ENCODE results near the gene TEKT5. TPM values are rescaled to one million over a fixed set of nuclear protein-coding genes. Genes with fewer than 3 reads are reported as not detected.

The TEKT5 gene
- total and polyA plus RNA-seq, 2 donors (not counting 1 experiment from before 2014, with no cell fraction given), result 0.06 TPM; not detected in 1

GRCh38 chr16:10579965-10580882 lies 114.5 kb downstream of the TEKT5 start, which contains the start of gene EMP2:
TSS of gene EMP2 (minus strand) at chr16:10580598. CDS start at chr16:10547617, 32,981 bp downstream.
- Histone ChIP-seq H3K4me3 (replicated peaks in 1 of 4; ENCODE audit: control extremely low read depth in 1 of 4, insufficient read depth in 1 of 4, low read depth in 3 of 4, low read length in 4 of 4) (peak within 1 kb of the TSS; percentile 63 to 94 (median 72)), H3K27me3 (ENCODE audit: control insufficient read depth, insufficient read depth, low read length) (no peaks in the 10 kb centered on the region), H3K27ac (ENCODE audit: insufficient read depth, low read length) (peak within 1 kb of the TSS; percentile 75), H4K20me1 (ENCODE audit: control insufficient read depth, extremely low read depth, insufficient read depth, low read length) (no peaks in the 10 kb centered on the region), H3K36me3 (ENCODE audit: control insufficient read depth, insufficient read depth, low read length) (no peaks in the 10 kb centered on the region), H2AFZ (ENCODE audit: low read length) (peak within 1 kb of the TSS; percentile 80), H3K9me3 (ENCODE audit: control insufficient read depth, insufficient read depth, low read depth, low read length) (no peaks in the 10 kb centered on the region), H3K9ac (ENCODE audit: insufficient read depth, low read length) (peak within 1 kb of the TSS; percentile 68), H3K79me2 (ENCODE audit: control insufficient read depth, insufficient read depth, low read length) (peaks cover 23% of the 10 kb centered on the region), H3K4me2 (ENCODE audit: extremely low read depth, insufficient read depth, low read length) (peak within 1 kb of the TSS; percentile 96), H3K4me1 (ENCODE audit: control insufficient read depth, extremely low read depth, insufficient read depth, low read length) (peaks cover 33% of the 10 kb centered on the region)
- peak; percentile 61 to 73 for DNase-seq (ENCODE audit: low read depth in 2 of 2)
- TF ChIP-seq CTCF (conservative IDR thresholded peaks at IDR 0.05 in 1 of 2, IDR thresholded peaks at IDR 0.05 in 1 of 2; ENCODE audit: low read depth in 1 of 2, low read length in 2 of 2) (peak; percentile 47 to 73), EZH2 (IDR thresholded peaks at IDR 0.05; ENCODE audit: low read length, missing control alignments) (no peak)

GRCh38 chr16:10579575-10579964 lies 115.2 kb downstream of the TEKT5 start:
- no peak for DNase-seq (ENCODE audit: low read depth in 2 of 2)
- Histone ChIP-seq H2AFZ (ENCODE audit: low read length) (peak overlapping the region; percentile 67), H3K4me3 (replicated peaks in 1 of 4; ENCODE audit: control extremely low read depth in 1 of 4, insufficient read depth in 1 of 4, low read depth in 3 of 4, low read length in 4 of 4) (peak overlapping the region; percentile 63 to 94 (median 72)), H3K9me3 (ENCODE audit: control insufficient read depth, insufficient read depth, low read depth, low read length) (no peaks in the 10 kb centered on the region), H3K79me2 (ENCODE audit: control insufficient read depth, insufficient read depth, low read length) (peaks cover 26% of the 10 kb centered on the region), H3K27ac (ENCODE audit: insufficient read depth, low read length) (peak overlapping the region; percentile 75), H3K36me3 (ENCODE audit: control insufficient read depth, insufficient read depth, low read length) (no peaks in the 10 kb centered on the region), H4K20me1 (ENCODE audit: control insufficient read depth, extremely low read depth, insufficient read depth, low read length) (no peaks in the 10 kb centered on the region), H3K4me1 (ENCODE audit: control insufficient read depth, extremely low read depth, insufficient read depth, low read length) (peaks cover 33% of the 10 kb centered on the region), H3K4me2 (ENCODE audit: extremely low read depth, insufficient read depth, low read length) (peak overlapping the region; percentile 96), H3K27me3 (ENCODE audit: control insufficient read depth, insufficient read depth, low read length) (no peaks in the 10 kb centered on the region), H3K9ac (ENCODE audit: insufficient read depth, low read length) (peak overlapping the region; percentile 68)
- TF ChIP-seq CTCF (conservative IDR thresholded peaks at IDR 0.05 in 1 of 2, IDR thresholded peaks at IDR 0.05 in 1 of 2; ENCODE audit: low read depth in 1 of 2, low read length in 2 of 2), result no peak
- TF ChIP-seq EZH2 (IDR thresholded peaks at IDR 0.05; ENCODE audit: low read length, missing control alignments), result no peak

- peak overlapping the region; percentile 96 for H3K4me2 ChIP-seq (ENCODE audit: extremely low read depth, insufficient read depth, low read length)
- H3K4me3 ChIP-seq (replicated peaks in 1 of 4; ENCODE audit: control extremely low read depth in 1 of 4, insufficient read depth in 1 of 4, low read depth in 3 of 4, low read length in 4 of 4), result peak overlapping the region in 3 of 4 experiments; percentile 16 to 94 (median 66)
- no peaks in the 10 kb centered on the region for H3K9me3 ChIP-seq (ENCODE audit: control insufficient read depth, insufficient read depth, low read depth, low read length)
- no peak for TF ChIP-seq EZH2 (IDR thresholded peaks at IDR 0.05; ENCODE audit: low read length, missing control alignments)
- no peak for TF ChIP-seq CTCF (conservative IDR thresholded peaks at IDR 0.05 in 1 of 2, IDR thresholded peaks at IDR 0.05 in 1 of 2; ENCODE audit: low read depth in 1 of 2, low read length in 2 of 2)
- no peak overlapping the region for H3K9ac ChIP-seq (ENCODE audit: insufficient read depth, low read length)
- no peak overlapping the region for H3K27ac ChIP-seq (ENCODE audit: insufficient read depth, low read length)
- peak in 1 of 2 donors; percentile 48 for DNase-seq (ENCODE audit: low read depth in 2 of 2)
- H3K79me2 ChIP-seq (ENCODE audit: control insufficient read depth, insufficient read depth, low read length), result peaks cover 26% of the 10 kb centered on the region
- no peaks in the 10 kb centered on the region for H3K36me3 ChIP-seq (ENCODE audit: control insufficient read depth, insufficient read depth, low read length)
- H2AFZ ChIP-seq (ENCODE audit: low read length), result no peak overlapping the region
- H3K27me3 ChIP-seq (ENCODE audit: control insufficient read depth, insufficient read depth, low read length), result no peaks in the 10 kb centered on the region
- no peaks in the 10 kb centered on the region for H4K20me1 ChIP-seq (ENCODE audit: control insufficient read depth, extremely low read depth, insufficient read depth, low read length)
- H3K4me1 ChIP-seq (ENCODE audit: control insufficient read depth, extremely low read depth, insufficient read depth, low read length), result peaks cover 33% of the 10 kb centered on the region
These were observed 116.0 kb downstream of the TEKT5 start for GRCh38 chr16:10578474-10579316.

All from fibroblast of lung (primary cell).